Measurements from ENCODE around the gene CADM1.

The CADM1 gene

DNA sequence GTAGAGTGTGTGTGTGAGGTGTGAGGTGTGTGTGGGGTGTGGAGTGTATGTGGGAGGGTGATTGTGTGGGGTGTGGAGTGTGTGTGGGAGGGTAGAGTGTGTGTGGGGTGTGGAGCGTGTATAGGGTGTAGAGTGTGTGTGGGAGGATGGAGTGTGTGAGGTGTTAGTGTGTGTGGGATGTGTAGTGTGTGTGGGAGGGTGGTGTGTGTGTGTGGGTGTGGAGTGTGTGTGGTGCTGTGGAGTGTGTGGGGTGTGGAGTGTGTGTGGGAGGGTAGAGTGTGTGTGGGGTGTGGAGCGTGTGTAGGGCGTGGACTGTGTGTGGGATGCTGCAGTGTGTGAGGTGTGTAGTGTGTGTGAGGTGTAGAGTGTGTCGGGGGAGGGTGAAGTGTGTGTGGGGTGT is 356.1 kb downstream of the CADM1 start:
- DNase-seq (ENCODE audit: low spot score) = no peak

DNA sequence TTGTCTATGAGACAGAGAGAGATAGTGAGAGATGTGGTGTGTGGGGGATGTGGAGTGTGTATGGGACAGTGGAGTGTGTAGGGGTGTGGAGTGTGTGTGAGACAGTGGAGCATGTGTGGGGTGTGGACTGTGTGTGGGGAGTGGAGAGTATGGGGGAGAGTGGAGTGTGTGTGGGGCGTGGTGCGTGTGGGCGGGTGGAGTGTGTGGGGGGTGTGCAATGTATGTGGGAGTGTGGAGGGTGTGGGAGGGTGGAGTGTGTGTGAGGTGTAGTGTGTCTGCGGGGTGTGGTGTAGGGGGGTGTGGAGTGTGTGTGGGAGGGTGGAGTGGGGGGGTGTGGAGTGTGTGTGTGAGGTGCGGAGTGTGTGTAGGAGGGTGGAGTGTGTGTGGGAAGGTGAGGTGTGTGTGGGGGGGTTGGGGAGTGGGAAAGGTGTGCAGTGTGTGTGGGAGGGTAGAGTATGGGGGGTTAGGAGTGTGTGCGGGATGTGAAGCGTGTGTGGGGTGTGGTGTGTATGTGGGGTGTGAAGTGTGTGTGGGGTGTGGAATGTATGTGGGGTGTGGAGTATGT is 356.9 kb downstream of the CADM1 start:
- DNase-seq (ENCODE audit: low spot score) = no peak

DNA sequence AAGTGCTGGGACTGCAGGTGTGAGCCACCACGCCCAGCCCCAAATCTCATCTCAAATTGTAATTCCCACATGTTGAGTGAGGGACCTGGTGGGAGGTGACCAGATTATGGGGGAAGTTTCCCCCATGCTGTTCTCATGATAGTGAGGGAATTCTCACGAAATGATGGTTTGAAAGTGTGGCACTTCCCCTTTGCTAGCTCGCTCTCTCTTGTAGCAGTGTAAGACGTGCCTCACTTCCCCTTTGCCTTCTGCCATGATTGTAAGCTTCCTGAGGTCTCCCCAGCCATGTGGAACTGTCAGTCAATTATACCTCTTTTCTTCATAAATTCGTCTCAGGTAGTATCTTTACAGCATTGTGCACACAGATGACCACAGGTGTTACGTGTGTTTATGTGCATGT is 357.8 kb downstream of the CADM1 start:
- DNase-seq (ENCODE audit: low spot score) = no peak

DNA sequence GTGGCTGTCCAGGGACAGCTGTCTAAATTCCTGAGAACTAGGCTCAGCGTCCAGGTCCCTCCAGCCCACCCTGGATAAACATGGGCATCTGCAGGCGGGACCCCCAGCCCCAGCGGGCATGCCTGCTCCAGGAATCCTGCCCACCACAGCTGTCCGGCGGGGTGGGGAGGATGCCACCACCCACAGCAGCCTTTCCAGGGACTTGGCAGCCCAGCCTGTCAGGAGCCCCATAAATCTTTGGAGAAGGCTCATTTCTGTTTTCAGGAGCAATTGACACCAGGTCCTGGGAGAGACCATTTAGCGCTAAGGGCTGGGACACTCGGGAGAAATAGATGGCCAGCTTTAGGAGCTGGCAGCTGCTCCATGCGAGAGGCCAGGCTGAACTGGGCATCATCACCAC is 358.9 kb downstream of the CADM1 start:
- DNase-seq (ENCODE audit: low spot score) = no peak

DNA sequence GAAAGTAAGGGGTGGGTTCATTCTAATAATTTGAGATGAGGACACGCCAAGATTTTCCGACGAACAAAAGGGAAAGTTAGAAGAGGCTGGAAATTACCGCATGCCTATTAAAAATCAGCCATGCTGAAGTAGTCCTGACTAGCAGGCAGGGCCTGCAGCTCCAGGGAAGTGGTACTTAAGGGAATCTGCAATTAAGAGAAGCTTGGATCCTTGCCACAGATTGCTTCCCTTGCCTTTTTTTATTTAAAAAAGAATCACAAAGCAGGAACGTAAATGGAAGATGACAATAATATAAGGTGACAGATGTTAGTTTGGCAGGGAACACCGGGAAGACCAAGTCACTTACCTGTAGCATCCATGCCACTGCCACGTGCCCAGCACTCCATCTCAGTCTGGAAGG is 359.3 kb downstream of the CADM1 start:
- no peak for DNase-seq (ENCODE audit: low spot score)

DNA sequence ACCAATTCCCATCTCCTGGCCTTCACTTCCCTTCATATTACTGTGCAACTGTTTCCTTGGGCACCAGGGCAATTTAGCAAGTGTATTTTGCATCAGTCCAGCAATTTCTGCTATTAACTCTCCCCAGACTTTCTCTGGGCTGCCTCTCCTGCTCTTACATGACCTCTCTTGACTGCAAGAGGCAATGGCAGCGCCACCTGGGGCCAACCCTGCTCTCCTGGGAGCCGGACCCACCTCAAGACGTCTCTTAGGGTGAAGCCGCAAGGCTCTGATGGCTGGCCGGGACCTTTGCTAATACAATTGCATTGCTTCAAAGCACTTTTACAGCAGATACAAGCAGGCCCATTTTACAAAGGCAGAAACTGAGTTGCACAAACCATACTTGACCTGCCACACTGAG is 360.2 kb downstream of the CADM1 start:
- no peak for DNase-seq (ENCODE audit: low spot score)

DNA sequence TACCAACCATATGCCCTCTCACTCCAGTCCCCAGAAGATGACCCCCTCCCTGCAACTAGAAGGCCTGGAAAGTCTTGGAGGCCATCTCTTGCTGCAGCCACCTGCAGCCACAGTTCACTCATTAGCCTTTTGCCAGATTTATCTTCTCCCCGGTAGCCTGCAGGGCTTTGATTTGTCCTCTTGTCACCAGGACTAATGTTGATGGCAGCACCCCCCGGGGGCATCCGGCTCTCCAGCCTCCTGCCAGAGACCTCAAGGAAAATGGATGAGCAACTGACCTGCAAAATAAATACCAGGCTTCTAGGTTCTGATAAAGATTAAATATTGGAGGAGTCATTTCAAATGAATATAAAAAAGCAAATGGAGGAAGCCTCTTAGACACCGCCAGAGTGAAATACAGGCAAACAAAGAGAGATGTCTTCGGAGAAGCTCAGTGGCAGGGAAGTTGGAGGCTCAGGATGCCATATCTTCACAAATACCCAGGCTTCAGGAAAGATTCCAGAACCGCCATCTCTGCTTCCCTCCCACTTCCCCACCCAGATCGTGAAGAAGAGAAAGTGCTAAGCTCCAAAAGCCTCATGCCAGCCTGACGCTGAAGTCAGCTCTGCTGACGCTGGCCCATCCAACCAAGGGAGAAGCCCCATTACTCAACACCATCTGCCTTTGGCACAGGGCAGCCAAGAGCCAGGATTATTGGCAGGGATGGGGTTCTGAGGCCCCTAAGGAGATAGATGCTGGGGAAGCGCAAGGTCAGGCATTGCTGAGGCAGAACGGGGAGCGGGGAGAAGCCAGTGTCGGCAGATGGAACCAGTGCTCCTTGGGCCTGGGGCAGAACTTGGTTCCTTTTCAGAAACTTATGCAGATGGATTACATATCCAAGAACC is 362.7 kb downstream of the CADM1 start:
- DNase-seq (ENCODE audit: low spot score) = no peak

DNA sequence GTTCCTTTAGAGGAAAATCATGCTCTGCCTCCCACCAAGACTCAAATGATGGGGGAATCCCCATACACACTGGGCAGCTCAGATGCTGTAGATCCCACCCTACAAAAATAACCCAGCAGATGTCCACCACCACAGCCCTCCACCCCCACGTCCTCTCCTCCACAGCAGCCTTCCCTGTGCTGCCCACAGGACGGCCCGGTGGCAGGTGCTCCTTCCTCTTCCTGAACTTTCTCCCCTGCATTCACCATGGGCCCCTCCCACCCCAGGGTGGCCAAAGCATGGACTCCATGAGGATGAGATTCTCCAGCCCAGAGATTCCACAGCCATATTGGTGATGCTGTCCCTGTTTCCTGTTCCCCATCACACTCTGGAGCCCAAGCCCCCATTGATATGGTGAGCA is 368.3 kb downstream of the CADM1 start:
- no peak for DNase-seq (ENCODE audit: low spot score)

DNA sequence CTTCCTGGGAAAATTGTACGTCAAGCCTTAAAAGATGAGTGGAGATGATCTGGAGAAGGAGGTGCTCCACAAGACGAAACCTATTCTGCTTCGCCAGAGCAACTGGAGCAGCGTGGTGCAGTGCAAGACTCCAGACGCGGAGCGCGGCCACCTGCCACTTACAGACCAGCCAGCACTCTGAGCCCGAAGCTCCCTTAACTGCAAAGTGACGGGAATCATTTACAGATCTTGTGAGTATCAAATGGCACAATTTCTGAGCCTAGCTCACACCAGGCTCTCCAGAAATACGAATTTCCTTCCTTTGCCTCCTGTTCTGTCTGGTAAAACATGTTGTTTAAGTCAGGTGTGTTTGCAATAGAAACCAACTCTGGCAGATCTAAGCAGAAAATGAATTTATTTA is 369.3 kb downstream of the CADM1 start:
- DNase-seq (ENCODE audit: low spot score) = no peak

DNA sequence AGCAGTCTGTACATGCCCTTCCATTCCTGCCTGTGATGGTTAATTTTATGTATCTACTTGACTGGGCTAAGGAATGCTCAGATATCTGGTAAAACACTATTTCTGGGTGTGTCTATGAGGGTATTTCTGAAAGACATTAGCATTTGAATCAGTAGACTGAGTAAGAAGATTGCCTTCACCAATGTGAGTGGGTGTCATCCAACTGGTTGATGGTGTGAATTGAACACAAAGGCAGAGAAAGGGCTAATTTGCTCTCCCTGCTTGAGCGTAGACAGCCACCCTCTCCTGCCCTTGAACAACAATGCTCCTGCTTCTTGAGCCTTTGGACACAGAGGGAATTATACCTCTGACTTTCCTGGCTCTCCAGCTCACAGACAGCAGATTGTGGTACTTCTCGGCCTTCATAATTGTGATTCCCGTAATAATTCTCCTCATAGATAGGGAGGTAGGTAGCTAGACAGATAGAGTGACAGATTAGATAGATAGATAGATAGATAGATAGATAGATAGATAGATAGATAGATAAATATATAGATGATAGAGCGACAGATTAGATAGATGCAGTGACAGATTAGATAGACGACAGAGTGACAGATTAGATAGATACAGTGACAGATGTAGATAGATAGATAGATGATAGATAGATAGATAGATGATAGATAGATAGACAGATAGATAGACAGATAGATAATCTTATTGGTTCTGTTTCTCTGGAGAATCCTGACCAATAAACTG is 370.6 kb downstream of the CADM1 start:
- DNase-seq (ENCODE audit: low spot score) = no peak

DNA sequence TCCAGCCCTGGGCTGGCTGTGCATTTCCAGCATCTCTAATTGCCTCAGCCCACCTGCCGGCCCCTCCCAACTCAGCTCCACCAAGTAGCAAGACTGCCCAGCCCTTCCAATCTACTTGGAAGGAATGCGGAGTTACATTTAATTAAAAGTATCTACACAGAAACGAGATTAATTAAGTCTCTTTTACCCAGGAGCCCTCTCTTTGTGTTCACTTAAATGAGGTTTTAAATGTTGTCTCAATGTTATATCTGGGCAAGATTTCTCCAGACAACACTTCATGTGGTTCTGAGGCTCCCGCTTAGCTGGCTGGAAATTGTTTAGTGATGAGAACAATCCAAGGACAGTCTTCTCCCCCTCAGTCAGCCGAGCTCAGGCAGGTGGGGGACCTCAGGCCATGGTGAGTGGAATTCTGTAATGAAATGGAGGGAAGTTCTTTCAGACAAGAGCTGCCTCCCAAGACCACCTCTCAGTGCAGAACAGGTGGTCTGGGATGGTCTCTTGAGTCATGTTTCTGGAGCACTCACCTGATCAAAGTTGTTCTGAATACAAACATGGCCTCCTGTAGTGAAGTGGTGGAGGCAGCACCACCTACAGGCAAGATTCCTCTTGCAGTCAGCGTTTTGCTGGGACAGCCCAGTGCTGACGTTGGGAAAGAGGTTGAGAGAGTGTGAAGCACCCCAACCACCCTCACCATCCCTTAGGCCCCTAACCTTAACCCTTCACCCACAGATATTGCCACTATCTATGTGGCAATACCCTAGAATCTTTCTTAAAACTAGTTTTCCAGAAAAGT is 371.6 kb downstream of the CADM1 start:
- no peak for DNase-seq (ENCODE audit: low spot score)

DNA sequence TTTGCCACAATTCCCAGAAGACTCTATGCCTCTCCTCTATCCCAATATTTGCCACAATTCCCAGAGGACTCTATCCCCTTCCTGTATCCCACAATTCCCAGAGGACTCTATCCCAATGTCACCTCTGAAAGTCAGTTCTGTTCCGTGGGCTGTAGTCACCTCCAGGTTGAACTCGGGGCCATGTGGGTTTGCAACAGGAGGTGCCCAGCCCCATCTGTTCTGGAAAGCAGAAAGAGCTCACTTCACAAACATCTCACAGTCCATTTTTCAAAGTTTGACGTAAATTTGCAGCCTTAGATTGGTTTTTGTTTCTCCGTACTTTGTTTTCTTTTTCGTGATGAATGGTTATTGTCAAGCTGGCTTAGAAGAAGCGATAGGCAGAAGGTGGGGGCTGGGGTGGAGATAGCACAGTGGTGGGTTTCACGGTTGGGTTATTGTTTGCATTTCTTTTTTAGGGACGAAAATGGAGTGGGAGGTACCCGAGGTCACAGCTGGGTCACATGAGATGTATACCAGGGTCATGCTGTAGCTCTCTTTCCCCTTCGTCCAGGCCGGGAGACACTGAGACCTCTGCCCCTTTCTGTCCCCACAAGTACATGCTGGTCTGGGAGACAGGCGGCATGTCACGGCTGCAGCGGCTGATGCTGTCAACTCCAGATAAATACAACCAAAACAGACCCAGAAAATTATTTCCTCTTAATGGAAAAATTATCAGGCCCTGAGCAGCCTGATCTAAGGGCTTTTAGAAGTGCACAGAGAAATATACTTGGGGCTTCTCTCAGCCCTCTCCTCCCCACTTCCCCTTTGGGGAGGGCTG is 374.5 kb downstream of the CADM1 start:
- DNase-seq (ENCODE audit: low spot score) = no peak

DNA sequence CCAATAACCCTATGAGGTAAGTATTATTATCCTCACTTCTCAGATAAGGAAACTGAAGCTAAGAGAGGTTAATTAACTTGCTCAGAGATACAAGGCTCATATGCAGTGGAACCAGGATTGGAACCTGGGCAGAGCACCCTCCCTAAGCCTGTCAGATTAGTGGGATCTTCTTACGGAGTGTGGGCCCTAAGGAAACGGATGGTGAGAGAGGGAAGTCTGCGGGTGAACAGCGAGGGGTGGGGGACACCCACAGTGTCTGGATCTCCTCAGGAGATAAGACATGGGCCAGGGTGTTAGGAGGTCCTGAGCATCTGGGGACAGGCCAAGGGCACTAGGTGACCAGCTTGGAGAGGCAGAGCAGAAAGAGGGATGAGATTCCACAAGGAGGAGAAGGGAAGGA is 376.0 kb downstream of the CADM1 start:
- no peak for DNase-seq (ENCODE audit: low spot score)

DNA sequence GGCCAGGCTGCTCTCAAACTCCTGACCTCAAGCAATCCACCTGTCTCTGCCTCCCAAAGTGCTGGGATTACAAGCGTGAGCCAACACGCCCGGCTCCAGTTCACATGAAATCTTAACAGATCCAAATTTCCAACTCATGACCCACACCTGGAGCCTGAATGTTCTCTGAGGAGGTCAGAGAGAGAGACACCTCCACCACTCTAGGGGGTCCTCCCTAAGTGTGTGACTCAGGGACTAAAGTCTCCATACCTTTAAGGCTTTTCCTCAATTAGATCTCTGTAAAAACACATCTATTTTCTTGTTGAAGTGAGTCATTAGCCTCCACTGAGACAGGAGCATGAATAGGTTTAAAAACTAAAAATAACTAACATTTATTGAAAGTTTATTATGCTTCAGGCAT is 376.4 kb downstream of the CADM1 start:
- DNase-seq (ENCODE audit: low spot score) = no peak

DNA sequence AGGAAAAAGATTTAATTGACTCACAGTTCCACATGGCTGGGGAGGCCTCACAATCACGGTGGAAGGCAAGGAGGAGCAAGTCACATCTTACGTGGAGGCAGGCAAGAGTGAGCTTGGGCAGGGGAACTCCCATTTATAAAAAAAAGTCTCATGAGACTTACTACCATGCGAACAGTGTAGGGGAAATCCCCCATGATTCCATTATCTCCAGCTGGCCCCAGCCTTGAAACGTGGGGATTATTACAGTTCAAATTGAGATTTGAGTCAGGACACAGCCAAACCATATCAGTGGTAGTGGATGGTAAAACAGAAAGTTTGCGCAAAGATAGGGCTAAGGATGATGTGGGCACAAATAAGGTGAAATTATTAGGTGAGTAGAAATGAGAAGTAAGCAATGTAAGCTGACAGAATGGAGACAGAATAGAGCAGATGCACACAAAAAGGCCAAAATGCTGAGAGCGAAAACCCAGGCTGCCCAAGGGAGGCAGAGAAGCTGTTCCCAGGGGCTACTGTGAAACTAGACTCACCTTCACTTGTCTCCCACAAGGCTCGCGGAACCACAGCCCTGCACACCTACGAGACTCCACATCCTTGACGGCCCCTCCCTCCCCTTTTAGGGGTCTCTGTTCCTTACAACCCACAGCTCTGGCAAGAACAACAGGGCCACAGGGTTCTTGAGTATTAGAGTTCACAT is 377.6 kb downstream of the CADM1 start:
- DNase-seq (ENCODE audit: low spot score) = no peak

DNA sequence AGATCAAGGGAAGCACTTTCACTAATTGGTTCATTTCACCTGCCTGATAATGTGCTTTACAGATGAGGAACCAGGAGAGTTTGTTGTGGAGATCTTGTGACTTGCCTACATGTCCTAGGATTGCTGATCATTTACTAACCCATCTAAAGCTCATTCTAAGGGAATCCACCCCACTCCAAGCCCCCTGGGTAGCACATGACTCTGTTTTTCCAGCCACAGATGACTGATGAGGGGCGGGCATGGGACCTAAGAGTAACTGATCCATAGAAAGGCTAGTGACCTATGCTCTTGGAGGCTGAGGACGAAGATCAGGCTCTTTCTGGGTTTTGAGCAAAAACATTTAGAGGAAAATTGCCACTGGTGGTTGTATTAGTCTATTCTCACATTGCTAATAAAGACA is 378.1 kb downstream of the CADM1 start:
- DNase-seq (ENCODE audit: low spot score) = no peak

DNA sequence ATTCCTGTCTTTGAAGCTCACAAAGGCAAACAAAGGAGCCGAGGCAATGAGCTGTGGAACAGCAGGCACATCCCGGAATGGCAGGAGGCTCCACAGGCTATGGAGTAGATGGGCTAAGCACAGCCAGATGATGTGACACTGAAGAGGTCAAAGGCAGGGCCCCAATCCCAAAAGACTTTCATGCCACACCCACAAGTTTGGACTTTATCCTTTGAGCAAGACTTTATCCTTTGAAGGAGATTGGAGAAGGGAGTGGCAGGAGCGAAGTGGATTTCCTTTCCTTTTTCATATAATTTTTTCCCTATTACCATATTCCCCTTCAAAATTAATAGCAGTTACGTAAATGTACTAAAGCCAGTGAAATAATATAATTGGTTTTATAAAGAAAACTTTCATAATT is 379.4 kb downstream of the CADM1 start:
- DNase-seq (ENCODE audit: low spot score) = no peak

DNA sequence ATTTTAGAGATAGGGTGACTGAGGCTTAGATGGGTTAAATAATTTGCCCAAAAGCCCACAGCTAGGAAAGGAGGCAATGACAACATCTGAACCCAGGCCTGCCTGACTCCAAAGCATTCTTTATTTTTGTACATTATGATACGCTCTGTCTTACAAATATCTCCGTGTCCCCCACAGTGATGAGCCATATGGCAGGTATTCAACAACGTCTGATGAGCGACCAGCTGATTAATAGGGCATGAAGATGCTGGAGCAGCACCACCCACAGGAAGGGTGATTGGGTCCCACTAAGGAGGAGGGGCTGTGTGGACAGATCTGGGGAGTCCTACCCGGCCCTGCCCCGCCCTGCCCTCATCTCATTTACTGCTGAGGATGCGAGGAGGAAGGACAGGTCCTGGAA is 380.6 kb downstream of the CADM1 start:
- DNase-seq (ENCODE audit: low spot score) = no peak

DNA sequence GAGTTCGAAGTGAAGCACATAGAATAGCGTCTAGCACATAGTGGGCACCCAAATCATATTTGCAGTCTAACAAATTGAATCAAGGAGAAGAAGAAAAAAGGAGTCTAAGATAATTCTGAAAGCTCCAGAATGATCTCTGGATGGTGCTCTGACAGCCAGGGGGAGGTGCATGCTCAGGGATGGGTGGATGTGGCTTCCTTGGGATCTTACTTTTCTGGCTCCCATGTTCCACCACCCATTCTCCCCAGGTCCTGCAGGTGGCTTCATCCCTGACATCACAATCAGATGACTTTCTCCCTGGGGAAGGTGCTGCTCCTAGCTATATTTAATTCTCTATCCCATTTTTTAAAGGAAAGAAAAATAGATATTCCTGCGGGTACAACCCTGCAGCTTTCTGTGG is 381.9 kb downstream of the CADM1 start:
- no peak for DNase-seq (ENCODE audit: low spot score)

Measured in SW480 (cell line).